HEK293 (cell line): ENCODE measurements around the gene SAMD4B.
A peak's percentile ranks its signal among the peaks of the same experiment; 100 is the strongest.

Experiments
- ATF2 ChIP-seq: fragments of 450-650 bp; formaldehyde crosslinking; IDR thresholded peaks from 2 replicates; pipeline ENCODE4 v1.5.1; 2016; ENCODE audit warnings: missing biosample characterization, missing genetic modification characterization, low read depth
- GLIS2 ChIP-seq: fragments of 450-650 bp; formaldehyde crosslinking; IDR thresholded peaks from 2 replicates; pipeline ENCODE4 v1.5.1; 2016; ENCODE audit warnings: missing biosample characterization, missing genetic modification characterization
- KLF7 ChIP-seq: fragments of 450-650 bp; formaldehyde crosslinking; IDR thresholded peaks from 2 replicates; pipeline ENCODE4 v1.5.1; 2016; ENCODE audit warnings: missing biosample characterization, missing genetic modification characterization, borderline replicate concordance
- MEIS1 ChIP-seq: sonication (generic); formaldehyde crosslinking; IDR thresholded peaks from 2 replicates; pipeline ENCODE4 v1.8.1; 2022; ENCODE audit warnings: missing genetic modification reagents, mild to moderate bottlenecking, borderline replicate concordance
- MZF1 ChIP-seq: fragments of 450-650 bp; formaldehyde crosslinking; IDR thresholded peaks from 2 replicates; pipeline ENCODE4 v1.5.1; 2017; ENCODE audit warnings: missing biosample characterization, missing genetic modification characterization, borderline replicate concordance
- RBAK ChIP-seq: fragments of 450-650 bp; formaldehyde crosslinking; IDR thresholded peaks from 2 replicates; pipeline ENCODE4 v1.5.1; 2016; ENCODE audit warnings: missing biosample characterization, missing genetic modification characterization
- SP3 ChIP-seq: fragments of 450-650 bp; formaldehyde crosslinking; IDR thresholded peaks from 2 replicates; pipeline ENCODE4 v1.5.1; 2016; ENCODE audit warnings: missing biosample characterization, missing genetic modification characterization
- ZBTB1 ChIP-seq: fragments of 450-650 bp; formaldehyde crosslinking; IDR thresholded peaks from 2 replicates; pipeline ENCODE4 v1.5.1; 2016; ENCODE audit warnings: missing biosample characterization, missing genetic modification characterization
- ZBTB11 ChIP-seq: fragments of 450-650 bp; formaldehyde crosslinking; conservative IDR thresholded peaks from 2 replicates; pipeline ENCODE4 v1.5.1; 2016; ENCODE audit warnings: low read depth, missing biosample characterization, missing genetic modification characterization
- ZFP69B ChIP-seq: fragments of 450-650 bp; formaldehyde crosslinking; IDR thresholded peaks from 2 replicates; pipeline ENCODE4 v1.5.1; 2016; ENCODE audit warnings: missing biosample characterization, missing genetic modification characterization
- ZNF133 ChIP-seq: fragments of 450-650 bp; formaldehyde crosslinking; IDR thresholded peaks from 2 replicates; pipeline ENCODE4 v1.5.1; 2016; ENCODE audit warnings: missing biosample characterization, missing genetic modification characterization
- ZNF140 ChIP-seq: fragments of 450-650 bp; formaldehyde crosslinking; IDR thresholded peaks from 2 replicates; pipeline ENCODE4 v1.5.1; 2016; ENCODE audit warnings: missing biosample characterization, missing genetic modification characterization
- ZNF148 ChIP-seq: fragments of 450-650 bp; formaldehyde crosslinking; IDR thresholded peaks from 2 replicates; pipeline ENCODE4 v1.5.0; 2017; ENCODE audit warnings: missing biosample characterization, missing genetic modification characterization, borderline replicate concordance
- ZNF169 ChIP-seq: fragments of 450-650 bp; formaldehyde crosslinking; IDR thresholded peaks from 2 replicates; pipeline ENCODE4 v1.5.1; 2016; ENCODE audit warnings: missing biosample characterization, missing genetic modification characterization
- ZNF18 ChIP-seq: fragments of 450-650 bp; formaldehyde crosslinking; IDR thresholded peaks from 2 replicates; pipeline ENCODE4 v1.5.1; 2016; ENCODE audit warnings: missing biosample characterization, missing genetic modification characterization
- ZNF19 ChIP-seq: fragments of 450-650 bp; formaldehyde crosslinking; IDR thresholded peaks from 2 replicates; pipeline ENCODE4; 2016; ENCODE audit warnings: missing biosample characterization, missing genetic modification characterization, low read depth
- ZNF2 ChIP-seq: fragments of 450-650 bp; formaldehyde crosslinking; IDR thresholded peaks from 2 replicates; pipeline ENCODE4 v1.5.1; 2016; ENCODE audit warnings: missing biosample characterization, missing genetic modification characterization
- ZNF302 ChIP-seq: fragments of 450-650 bp; formaldehyde crosslinking; IDR thresholded peaks from 2 replicates; pipeline ENCODE4 v1.5.1; 2016; ENCODE audit warnings: missing biosample characterization, missing genetic modification characterization, low read depth
- ZNF311 ChIP-seq: fragments of 450-650 bp; formaldehyde crosslinking; IDR thresholded peaks from 2 replicates; pipeline ENCODE4 v1.5.1; 2017; ENCODE audit warnings: missing biosample characterization, missing genetic modification characterization, borderline replicate concordance
- ZNF335 ChIP-seq: fragments of 450-650 bp; formaldehyde crosslinking; conservative IDR thresholded peaks from 2 replicates; pipeline ENCODE4 v1.5.1; 2016; ENCODE audit warnings: missing biosample characterization, missing genetic modification characterization
- ZNF341 ChIP-seq: fragments of 450-650 bp; formaldehyde crosslinking; IDR thresholded peaks from 2 replicates; pipeline ENCODE4; 2016; ENCODE audit warnings: low read depth, missing biosample characterization, missing genetic modification characterization
- ZNF423 ChIP-seq: fragments of 450-650 bp; formaldehyde crosslinking; IDR thresholded peaks from 2 replicates; pipeline ENCODE4 v1.5.1; 2016; ENCODE audit warnings: missing biosample characterization, missing genetic modification characterization
- ZNF433 ChIP-seq: fragments of 450-650 bp; formaldehyde crosslinking; IDR thresholded peaks from 2 replicates; pipeline ENCODE4 v1.5.1; 2016; ENCODE audit warnings: missing biosample characterization, missing genetic modification characterization, low read depth
- ZNF488 ChIP-seq: fragments of 450-650 bp; formaldehyde crosslinking; IDR thresholded peaks from 2 replicates; pipeline ENCODE4 v1.5.1; 2016; ENCODE audit warnings: missing biosample characterization, missing genetic modification characterization
- ZNF549 ChIP-seq: fragments of 450-650 bp; IDR thresholded peaks from 2 replicates; pipeline ENCODE4 v1.5.1; 2018; ENCODE audit warnings: missing biosample characterization, missing genetic modification characterization, mild to moderate bottlenecking, inconsistent platforms, moderate library complexity
- ZNF571 ChIP-seq: fragments of 450-650 bp; formaldehyde crosslinking; IDR thresholded peaks from 2 replicates; pipeline ENCODE4 v1.5.0; 2017; ENCODE audit warnings: missing biosample characterization, missing genetic modification characterization
- ZNF610 ChIP-seq: fragments of 450-650 bp; formaldehyde crosslinking; IDR thresholded peaks from 2 replicates; pipeline ENCODE4 v1.5.1; 2016; ENCODE audit warnings: missing biosample characterization, missing genetic modification characterization, borderline replicate concordance
- ZNF692 ChIP-seq: fragments of 450-650 bp; formaldehyde crosslinking; IDR thresholded peaks from 2 replicates; pipeline ENCODE4 v1.5.1; 2016; ENCODE audit warnings: missing biosample characterization, missing genetic modification characterization
- ZNF830 ChIP-seq: fragments of 450-650 bp; IDR thresholded peaks from 2 replicates; pipeline ENCODE4 v1.5.0; 2018; ENCODE audit warnings: missing biosample characterization, missing genetic modification characterization, low read depth, mild to moderate bottlenecking, moderate library complexity

The SAMD4B gene

GRCh38 chr19:39412100-39412866 lies 70.1 kb downstream of the SAMD4B start, which contains the start of gene PLEKHG2 (continued):
- TF ChIP-seq ZBTB11, result peak; percentile 90
- TF ChIP-seq ZNF2, result peak; percentile 99
- no peak for TF ChIP-seq ZNF830
- peak; percentile 73 for TF ChIP-seq ZFP69B (tag by site-specific recombination)
- TF ChIP-seq ZNF341, result peak; percentile 81
- peak; percentile 93 for TF ChIP-seq ZNF423 (tag by site-specific recombination)
- TF ChIP-seq SP3 (tag by site-specific recombination), result peak; percentile 96
- TF ChIP-seq ZNF140, result no peak
- TF ChIP-seq ZNF302 (tag by site-specific recombination), result no peak
- no peak for TF ChIP-seq MEIS1 (CRISPR knock-in tag)
- TF ChIP-seq RBAK (tag by site-specific recombination), result no peak
- peak; percentile 52 for TF ChIP-seq ZNF18 (tag by site-specific recombination)
- peak; percentile 100 for TF ChIP-seq GLIS2 (tag by site-specific recombination)
- TF ChIP-seq MZF1, result peak; percentile 73
- TF ChIP-seq ZNF433 (tag by site-specific recombination), result no peak
- 0 out of 2 replicates have a peak, but pooled peaks have one; percentile 53 for TF ChIP-seq ZNF488
- peak; percentile 96 for TF ChIP-seq ZBTB1 (tag by site-specific recombination)
- no peak for TF ChIP-seq ZNF549 (tag by site-specific recombination)
- peak; percentile 75 for TF ChIP-seq ATF2 (tag by site-specific recombination)
- TF ChIP-seq ZNF311, result no peak
- peak; percentile 93 for TF ChIP-seq ZNF148
- no peak for TF ChIP-seq ZNF571
- peak; percentile 93 for TF ChIP-seq ZNF692 (tag by site-specific recombination)
- TF ChIP-seq ZNF610 (tag by site-specific recombination), result peak; percentile 96
- TF ChIP-seq ZNF169, result no peak
- TF ChIP-seq ZNF335 (tag by site-specific recombination), result peak; percentile 97
- TF ChIP-seq KLF7, result peak; percentile 87
- TF ChIP-seq ZNF19, result 0 out of 2 replicates have a peak, but pooled peaks have one; percentile 2
- TF ChIP-seq ZNF133 (tag by site-specific recombination), result no peak
